ENCODE results near the gene APPBP2. TPM values are rescaled to one million over a fixed set of nuclear protein-coding genes. Genes with fewer than 3 reads are reported as not detected.

Gene APPBP2
- polyA plus RNA-seq, 1 of the 3 experiments (the other 2 are of a cell fraction), result 7.6 TPM

DNA sequence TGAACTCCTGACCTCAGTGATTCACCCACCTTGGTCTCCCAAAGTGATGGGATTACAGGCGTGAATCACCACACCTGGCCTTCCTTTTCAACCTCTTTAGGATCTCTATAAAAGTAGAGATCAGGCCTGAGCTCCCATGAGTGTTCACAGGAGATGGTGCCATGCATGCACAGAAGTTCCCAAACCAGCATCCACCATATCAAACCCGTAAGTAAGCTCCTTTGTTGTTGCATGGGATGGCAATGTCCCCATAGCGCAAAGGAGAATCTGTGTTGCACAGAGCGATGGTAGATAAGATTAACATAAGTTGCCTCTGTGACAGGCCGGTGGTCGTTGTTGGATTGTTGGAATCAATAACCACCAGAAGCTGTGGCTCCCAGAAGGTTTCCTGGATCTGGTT is 39.2 kb upstream of the APPBP2 start:
- POLR2A ChIA-PET, result no interaction called here
- CTCF ChIA-PET, result interaction anchor here (0.5 to 1.4 kb wide), 4 partner anchors 8 to 28 kb away, joined by 3 to 4 read pairs (median 3); no protein-coding TSS in a partner anchor
- Histone ChIP-seq H3K27ac (ENCODE audit: low read depth in 2 of 2, low read length in 1 of 2) (no peak overlapping the region), H2AFZ (ENCODE audit: low read depth) (no peak overlapping the region), H3K79me2 (ENCODE audit: insufficient read depth) (no peaks in the 10 kb centered on the region), H3K9ac (no peak overlapping the region), H3K4me3 (ENCODE audit: low read depth in 2 of 2, low read length in 1 of 2) (no peak overlapping the region), H3K4me1 (ENCODE audit: control insufficient read depth in 1 of 2, insufficient read depth in 2 of 2, low read depth in 1 of 2, low read length in 1 of 2) (no peaks in the 10 kb centered on the region), H3K4me2 (no peak overlapping the region), H3K9me3 (no peaks in the 10 kb centered on the region), H4K20me1 (ENCODE audit: insufficient read depth) (no peaks in the 10 kb centered on the region), H3K36me3 (replicated peaks in 1 of 2; ENCODE audit: control insufficient read depth in 1 of 2, insufficient read depth in 2 of 2, low read length in 1 of 2) (no peaks in the 10 kb centered on the region), H3K9me2 (no peaks in the 10 kb centered on the region), H3F3A (replicated peaks; ENCODE audit: insufficient read depth) (no peaks in the 10 kb centered on the region), H3K27me3 (ENCODE audit: insufficient read depth) (no peaks in the 10 kb centered on the region)
- no peak for DNase-seq
- TF ChIP-seq NRF1 (IDR thresholded peaks at IDR 0.05; ENCODE audit: low read depth, low read length) (no peak), YY1 (IDR thresholded peaks at IDR 0.05; ENCODE audit: low read depth) (no peak), RFX5 (IDR thresholded peaks at IDR 0.05; ENCODE audit: low read length) (no peak), FOSL2 (IDR thresholded peaks at IDR 0.05; ENCODE audit: borderline replicate concordance, low read depth) (no peak), MEF2A (IDR thresholded peaks at IDR 0.05; ENCODE audit: borderline replicate concordance, low read depth) (no peak), ELF1 (IDR thresholded peaks at IDR 0.05) (no peak), JUND (IDR thresholded peaks at IDR 0.05) (no peak), MXI1 (IDR thresholded peaks at IDR 0.05; ENCODE audit: low read depth, low read length) (no peak), REST (IDR thresholded peaks at IDR 0.05; ENCODE audit: low read depth, low read length) (no peak), RCOR1 (IDR thresholded peaks at IDR 0.05; ENCODE audit: low read length) (no peak), EP300 (IDR thresholded peaks at IDR 0.05; ENCODE audit: borderline replicate concordance in 1 of 2, low read depth in 1 of 2, low read length in 1 of 2) (no peak), TAF1 (IDR thresholded peaks at IDR 0.05; ENCODE audit: borderline replicate concordance, low read depth, low read length) (no peak), TCF12 (IDR thresholded peaks at IDR 0.05) (no peak), GATA2 (CRISPR knock-in tag; IDR thresholded peaks at IDR 0.05) (no peak)
- TF ChIP-seq, protein P1, sequence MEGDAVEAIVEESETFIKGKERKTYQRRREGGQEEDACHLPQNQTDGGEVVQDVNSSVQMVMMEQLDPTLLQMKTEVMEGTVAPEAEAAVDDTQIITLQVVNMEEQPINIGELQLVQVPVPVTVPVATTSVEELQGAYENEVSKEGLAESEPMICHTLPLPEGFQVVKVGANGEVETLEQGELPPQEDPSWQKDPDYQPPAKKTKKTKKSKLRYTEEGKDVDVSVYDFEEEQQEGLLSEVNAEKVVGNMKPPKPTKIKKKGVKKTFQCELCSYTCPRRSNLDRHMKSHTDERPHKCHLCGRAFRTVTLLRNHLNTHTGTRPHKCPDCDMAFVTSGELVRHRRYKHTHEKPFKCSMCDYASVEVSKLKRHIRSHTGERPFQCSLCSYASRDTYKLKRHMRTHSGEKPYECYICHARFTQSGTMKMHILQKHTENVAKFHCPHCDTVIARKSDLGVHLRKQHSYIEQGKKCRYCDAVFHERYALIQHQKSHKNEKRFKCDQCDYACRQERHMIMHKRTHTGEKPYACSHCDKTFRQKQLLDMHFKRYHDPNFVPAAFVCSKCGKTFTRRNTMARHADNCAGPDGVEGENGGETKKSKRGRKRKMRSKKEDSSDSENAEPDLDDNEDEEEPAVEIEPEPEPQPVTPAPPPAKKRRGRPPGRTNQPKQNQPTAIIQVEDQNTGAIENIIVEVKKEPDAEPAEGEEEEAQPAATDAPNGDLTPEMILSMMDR (IDR thresholded peaks at IDR 0.05), result no peak
- WGBS (ENCODE audit: low lambda C conversion rate), result 90% methylated on average over 6 of the region's 6 CpGs
